ENCODE results near the gene KDR. TPM values are rescaled to one million over a fixed set of nuclear protein-coding genes. Genes with fewer than 3 reads are reported as not detected.

The KDR gene
- total RNA-seq, 1 experiment from 2014 or later = 0.52 TPM

GRCh38 chr4:55033296-55033695, 92.1 kb downstream of the KDR start:
- no TSS peak for BruUV-seq (replicated peaks)
- POLR2A ChIA-PET = no interaction called here
- RAD21 ChIA-PET (ENCODE audit: low non-redundant PET in 1 of 2, low total read pairs in 2 of 2, uncharacterized antibody in 2 of 2, unreplicated experiment in 2 of 2) = no interaction called here
- CTCF ChIA-PET = interaction anchor here (0.6 to 1.3 kb wide), 2 partner anchors 35 to 280 kb away, joined by 3 read pairs; no protein-coding TSS in a partner anchor
- Histone ChIP-seq H3K4me3 (replicated peaks in 1 of 2; ENCODE audit: low read depth in 1 of 2, low read length in 2 of 2) (no peak overlapping the region), H3K4me1 (ENCODE audit: control insufficient read depth in 1 of 2, insufficient read depth in 2 of 2, low read length in 2 of 2) (no peaks in the 10 kb centered on the region), H3K9me2 (ENCODE audit: insufficient read depth) (no peaks in the 10 kb centered on the region), H3K9ac (ENCODE audit: low read length) (no peak overlapping the region), H3K79me2 (ENCODE audit: insufficient read depth, low read length) (no peaks in the 10 kb centered on the region), H2AFZ (ENCODE audit: low read depth, low read length, poor library complexity, severe bottlenecking) (no peak overlapping the region), H3K36me3 (ENCODE audit: control insufficient read depth in 1 of 2, insufficient read depth in 2 of 2, low read length in 2 of 2) (no peaks in the 10 kb centered on the region), H4K20me1 (ENCODE audit: insufficient read depth) (no peaks in the 10 kb centered on the region), H3K4me2 (ENCODE audit: low read length) (no peak overlapping the region), H3K9me3 (ENCODE audit: control insufficient read depth in 1 of 2, insufficient read depth in 1 of 2, low read depth in 1 of 2, low read length in 2 of 2) (no peaks in the 10 kb centered on the region), H3K27ac (ENCODE audit: low read depth, low read length) (no peak overlapping the region), H3K27me3 (ENCODE audit: insufficient read depth, low read length) (no peaks in the 10 kb centered on the region)
- DNase-seq (ENCODE audit: low read depth, low spot score) (no peak), ATAC-seq (no peak)
- TF ChIP-seq CBX3 (IDR thresholded peaks at IDR 0.05; ENCODE audit: low read depth) = no peak
- TF ChIP-seq EZH2phosphoT487 (IDR thresholded peaks at IDR 0.05; ENCODE audit: borderline replicate concordance) = no peak
- no peak for TF ChIP-seq ZFX (IDR thresholded peaks at IDR 0.05)
- no peak for TF ChIP-seq REST (IDR thresholded peaks at IDR 0.05; ENCODE audit: low read depth)
- TF ChIP-seq ELF1 (IDR thresholded peaks at IDR 0.05; ENCODE audit: borderline replicate concordance, low read depth) = no peak
- no peak for TF ChIP-seq POLR2AphosphoS5 (IDR thresholded peaks at IDR 0.05; ENCODE audit: low read depth, low read length)
- TF ChIP-seq TCF7L2 (IDR thresholded peaks at IDR 0.05; ENCODE audit: borderline replicate concordance, extremely low read depth, insufficient read depth, insufficient read length) = no peak
- no peak for TF ChIP-seq SIN3A (IDR thresholded peaks at IDR 0.05; ENCODE audit: low read depth)
- no peak for TF ChIP-seq CTCF (IDR thresholded peaks at IDR 0.05 in 2 of 3, conservative IDR thresholded peaks at IDR 0.05 in 1 of 3; ENCODE audit: borderline replicate concordance in 1 of 3, insufficient read depth in 1 of 3, low read depth in 2 of 3, low read length in 2 of 3)
- no peak for TF ChIP-seq CEBPB (IDR thresholded peaks at IDR 0.05; ENCODE audit: low read depth)
- no peak for TF ChIP-seq POLR2A (IDR thresholded peaks at IDR 0.05; ENCODE audit: borderline replicate concordance, extremely low read depth, insufficient read depth, insufficient read length)
- intact Hi-C loops (cut with micrococcal nuclease) = no loop called here

Measured in HCT116 (cell line).